MCF 10A (cell line): ENCODE data around the gene SOX6. TPM values are rescaled to one million over a fixed set of nuclear protein-coding genes. Genes with fewer than 3 reads are reported as not detected.

Source experiments
- BruUV-seq: library from RNA; stranded (reverse); fragments of 400-500 nt; replicated peaks from 2 replicates; lab custom pipeline; 2021; lab: Mats Ljungman, UMichigan
- CTCF ChIA-PET: fragments of 300-600 bp; sonication (Branson Sonifier 250); formaldehyde crosslinking; extraction: SDS; loops from one replicate; lab custom pipeline; 2021; ENCODE audit warnings: antibody characterized with exemption, inconsistent platforms; lab: Yijun Ruan, JAX
- POLR2A ChIA-PET: fragments of 300-600, 350-650 bp; sonication (Branson Sonifier 250); formaldehyde crosslinking; extraction: SDS; loops from one replicate; lab custom pipeline; 2020; ENCODE audit warnings: antibody characterized with exemption, inconsistent platforms; lab: Yijun Ruan, JAX
- DNase-seq: peaks from one replicate; pipeline ENCODE4 v3.0.0-alpha.2; 2018; ENCODE audit not compliant: unreplicated experiment
- H3K27ac Mint-ChIP-seq: one replicate; pipeline ENCODE4 v1.8.0; 2022; ENCODE audit warnings: mild to moderate bottlenecking, low read depth, mixed read lengths; ENCODE audit not compliant: unreplicated experiment
- H3K27me3 Mint-ChIP-seq: one replicate; pipeline ENCODE4 v1.8.0; 2022; ENCODE audit warnings: mixed read lengths; ENCODE audit not compliant: insufficient read depth, unreplicated experiment
- H3K36me3 Mint-ChIP-seq: one replicate; pipeline ENCODE4 v1.8.0; 2022; ENCODE audit warnings: mild to moderate bottlenecking, moderate library complexity, mixed read lengths; ENCODE audit not compliant: insufficient read depth, unreplicated experiment
- H3K4me1 Mint-ChIP-seq: one replicate; pipeline ENCODE4 v1.8.0; 2022; ENCODE audit warnings: mixed read lengths; ENCODE audit not compliant: insufficient read depth, unreplicated experiment
- H3K4me3 Mint-ChIP-seq: one replicate; pipeline ENCODE4 v1.8.0; 2022; ENCODE audit warnings: mild to moderate bottlenecking, moderate library complexity, mixed read lengths; ENCODE audit not compliant: unreplicated experiment
- H3K9me3 Mint-ChIP-seq: one replicate; pipeline ENCODE4 v1.8.0; 2022; ENCODE audit warnings: mixed read lengths; ENCODE audit not compliant: unreplicated experiment
- intact Hi-C: fragments of 100-400 bp; cut with micrococcal nuclease; formaldehyde crosslinking; loops from 2 replicates; pipeline ENCODE4 v1.14.1; 2022
- total RNA-seq: library from RNA; stranded (reverse); gene quantifications from 2 replicates; pipeline ENCODE4 v1.2.3, GENCODE V29; 2022
- TF ChIP-seq, protein P1 (sequence below): fragments of 200-600 bp; IDR thresholded peaks from one replicate; pipeline ENCODE4 v1.8.0; 2022; ENCODE audit warnings: antibody characterized with exemption, mild to moderate bottlenecking; ENCODE audit not compliant: unreplicated experiment

The SOX6 gene
- total RNA-seq, 1 experiment from 2014 or later, result 6.4 TPM

DNA sequence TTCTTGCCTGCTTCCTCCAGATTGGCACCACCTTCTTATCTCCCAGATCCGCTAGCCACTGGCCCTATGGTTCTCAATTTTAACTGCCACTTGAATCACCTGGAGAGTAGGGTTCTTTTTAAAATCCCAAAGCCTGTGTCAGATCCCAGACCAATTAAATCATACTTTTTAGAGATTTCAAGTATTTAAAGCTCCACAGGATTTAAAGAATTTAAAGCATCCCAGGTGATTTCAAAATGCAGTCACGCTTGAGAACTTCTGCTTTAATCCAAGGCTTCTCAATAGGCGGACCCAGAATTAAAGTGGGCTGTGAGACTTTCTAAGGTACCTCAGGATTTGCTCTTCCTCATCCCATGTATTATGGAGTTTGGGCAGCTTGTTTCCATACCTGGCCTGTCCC is 400.0 kb downstream of the SOX6 start:
- CTCF ChIA-PET, result interaction anchor here (1.7 kb wide), 1 partner anchor 657 kb away, joined by 3 read pairs; no protein-coding TSS in a partner anchor
- TF ChIP-seq, protein P1, sequence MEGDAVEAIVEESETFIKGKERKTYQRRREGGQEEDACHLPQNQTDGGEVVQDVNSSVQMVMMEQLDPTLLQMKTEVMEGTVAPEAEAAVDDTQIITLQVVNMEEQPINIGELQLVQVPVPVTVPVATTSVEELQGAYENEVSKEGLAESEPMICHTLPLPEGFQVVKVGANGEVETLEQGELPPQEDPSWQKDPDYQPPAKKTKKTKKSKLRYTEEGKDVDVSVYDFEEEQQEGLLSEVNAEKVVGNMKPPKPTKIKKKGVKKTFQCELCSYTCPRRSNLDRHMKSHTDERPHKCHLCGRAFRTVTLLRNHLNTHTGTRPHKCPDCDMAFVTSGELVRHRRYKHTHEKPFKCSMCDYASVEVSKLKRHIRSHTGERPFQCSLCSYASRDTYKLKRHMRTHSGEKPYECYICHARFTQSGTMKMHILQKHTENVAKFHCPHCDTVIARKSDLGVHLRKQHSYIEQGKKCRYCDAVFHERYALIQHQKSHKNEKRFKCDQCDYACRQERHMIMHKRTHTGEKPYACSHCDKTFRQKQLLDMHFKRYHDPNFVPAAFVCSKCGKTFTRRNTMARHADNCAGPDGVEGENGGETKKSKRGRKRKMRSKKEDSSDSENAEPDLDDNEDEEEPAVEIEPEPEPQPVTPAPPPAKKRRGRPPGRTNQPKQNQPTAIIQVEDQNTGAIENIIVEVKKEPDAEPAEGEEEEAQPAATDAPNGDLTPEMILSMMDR, result no peak
- Mint-ChIP-seq H3K9me3 (peaks cover 8% of the 10 kb centered on the region), H3K27ac (no peak overlapping the region), H3K4me3 (no peak overlapping the region), H3K36me3 (no peaks in the 10 kb centered on the region), H3K4me1 (no peaks in the 10 kb centered on the region), H3K27me3 (no peaks in the 10 kb centered on the region)
- intact Hi-C loops, result no loop called here
- POLR2A ChIA-PET, result interaction anchor here (0.7 kb wide), 1 partner anchor 12 kb away, joined by 3 read pairs; no protein-coding TSS in a partner anchor
- no peak for DNase-seq
- BruUV-seq, result no TSS peak

DNA sequence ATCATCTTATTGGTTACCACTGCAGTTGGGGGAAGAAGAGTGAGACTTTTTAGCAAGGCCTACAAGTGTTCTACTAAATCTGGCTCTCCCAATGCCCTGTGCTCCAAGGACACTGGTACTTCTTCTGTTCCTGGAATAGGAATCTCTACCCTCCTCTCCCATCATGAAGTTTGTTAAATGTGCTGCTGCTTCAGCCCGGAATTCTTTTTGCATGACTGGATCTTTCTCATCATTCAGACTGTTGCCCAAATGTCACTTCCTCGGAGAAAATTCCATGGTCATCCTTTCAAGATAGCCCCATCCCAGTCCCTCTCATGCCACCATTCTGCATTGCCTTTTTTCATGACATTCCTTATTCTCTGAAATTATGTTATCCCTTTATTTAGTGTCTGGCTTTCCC is 400.8 kb downstream of the SOX6 start:
- intact Hi-C loops, result no loop called here
- TF ChIP-seq, protein P1, result no peak
- CTCF ChIA-PET, result interaction anchor here (1.7 kb wide), 1 partner anchor 658 kb away, joined by 3 read pairs; no protein-coding TSS in a partner anchor
- no TSS peak for BruUV-seq
- H3K36me3 Mint-ChIP-seq, result no peaks in the 10 kb centered on the region
- POLR2A ChIA-PET, result no interaction called here
- DNase-seq, result no peak
- H3K4me1 Mint-ChIP-seq, result no peaks in the 10 kb centered on the region
- no peaks in the 10 kb centered on the region for H3K27me3 Mint-ChIP-seq
- no peak overlapping the region for H3K4me3 Mint-ChIP-seq
- no peak overlapping the region for H3K27ac Mint-ChIP-seq
- H3K9me3 Mint-ChIP-seq, result peaks cover 8% of the 10 kb centered on the region

DNA sequence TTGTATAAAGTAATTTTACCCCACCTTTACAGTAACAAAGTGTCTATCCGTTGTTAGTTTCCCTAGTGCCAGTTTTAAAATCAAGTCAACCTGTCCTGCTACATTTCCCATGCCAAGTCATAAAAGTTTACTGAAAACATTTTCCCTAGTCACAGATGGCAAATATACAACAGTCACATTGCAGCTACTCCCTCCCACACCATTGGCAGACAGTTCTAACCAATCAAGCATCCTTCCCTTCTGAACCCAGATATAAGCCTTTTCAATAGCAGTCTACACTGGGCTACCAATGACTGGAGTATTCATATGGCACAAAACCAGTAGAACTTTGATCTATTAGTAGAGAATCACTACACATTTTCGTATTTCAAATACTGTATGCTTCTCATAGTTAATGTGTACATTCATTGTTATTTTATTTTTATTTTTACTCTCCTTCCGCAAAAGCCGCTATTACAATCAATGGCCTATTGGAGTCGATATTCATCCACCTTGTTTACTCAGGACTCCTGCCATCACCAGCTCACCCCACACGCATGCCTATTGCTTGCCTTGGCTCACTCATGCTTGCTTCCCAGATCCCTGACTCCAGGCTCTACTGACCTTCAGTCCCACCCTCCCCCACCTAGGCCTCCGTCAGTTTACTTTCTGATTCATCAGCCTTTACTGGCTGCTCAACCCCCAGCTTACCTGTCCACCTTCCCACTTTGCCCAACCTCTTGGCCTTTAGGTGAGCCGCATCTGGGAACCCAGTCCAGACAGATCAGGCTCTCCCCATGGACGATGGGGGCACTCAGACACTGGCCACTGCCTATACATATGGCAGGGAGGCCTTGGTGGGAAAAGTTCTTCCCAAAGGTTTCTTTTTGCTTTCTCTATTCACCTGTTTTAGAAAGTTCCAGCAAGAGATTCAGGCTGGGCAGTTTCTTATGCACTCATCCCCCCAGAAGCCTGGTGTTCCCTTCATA is 408.4 kb downstream of the SOX6 start:
- no TSS peak for BruUV-seq
- POLR2A ChIA-PET, result interaction anchor here (0.6 kb wide), 1 partner anchor 23 kb away, joined by 3 read pairs; no protein-coding TSS in a partner anchor
- no peaks in the 10 kb centered on the region for H3K27me3 Mint-ChIP-seq
- no peak for DNase-seq
- intact Hi-C loops, result no loop called here
- TF ChIP-seq, protein P1, result no peak
- CTCF ChIA-PET, result no interaction called here
- no peaks in the 10 kb centered on the region for H3K4me1 Mint-ChIP-seq
- no peak overlapping the region for H3K27ac Mint-ChIP-seq
- peaks cover 18% of the 10 kb centered on the region for H3K9me3 Mint-ChIP-seq
- no peaks in the 10 kb centered on the region for H3K36me3 Mint-ChIP-seq
- H3K4me3 Mint-ChIP-seq, result no peak overlapping the region

- ChIA-PET CTCF (interaction anchor here (1.1 kb wide), 1 partner anchor 198 kb away, joined by 3 read pairs; no protein-coding TSS in a partner anchor), POLR2A (no interaction called here)
- no TSS peak for BruUV-seq
- Mint-ChIP-seq H3K36me3 (no peaks in the 10 kb centered on the region), H3K9me3 (peaks cover 18% of the 10 kb centered on the region), H3K4me1 (no peaks in the 10 kb centered on the region), H3K4me3 (no peak overlapping the region), H3K27ac (no peak overlapping the region), H3K27me3 (no peaks in the 10 kb centered on the region)
- TF ChIP-seq, protein P1, result no peak
- intact Hi-C loops, result no loop called here
- no peak for DNase-seq
Observed at GRCh38 chr11:15945726-15946125, 410.6 kb downstream of the SOX6 start.
